Medulla oblongata (tissue), 1 donor: Measurements from ENCODE around the gene CSAD.
A peak's percentile ranks its signal among the peaks of the same experiment; 100 is the strongest.

Experiments
- DNase-seq: peaks from one replicate; pipeline ENCODE4 v3.0.0-alpha.2; 2015; ENCODE audit errors: extremely low spot score

CSAD gene, protein sequence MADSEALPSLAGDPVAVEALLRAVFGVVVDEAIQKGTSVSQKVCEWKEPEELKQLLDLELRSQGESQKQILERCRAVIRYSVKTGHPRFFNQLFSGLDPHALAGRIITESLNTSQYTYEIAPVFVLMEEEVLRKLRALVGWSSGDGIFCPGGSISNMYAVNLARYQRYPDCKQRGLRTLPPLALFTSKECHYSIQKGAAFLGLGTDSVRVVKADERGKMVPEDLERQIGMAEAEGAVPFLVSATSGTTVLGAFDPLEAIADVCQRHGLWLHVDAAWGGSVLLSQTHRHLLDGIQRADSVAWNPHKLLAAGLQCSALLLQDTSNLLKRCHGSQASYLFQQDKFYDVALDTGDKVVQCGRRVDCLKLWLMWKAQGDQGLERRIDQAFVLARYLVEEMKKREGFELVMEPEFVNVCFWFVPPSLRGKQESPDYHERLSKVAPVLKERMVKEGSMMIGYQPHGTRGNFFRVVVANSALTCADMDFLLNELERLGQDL

GRCh38 chr12:53180220-53180930 is at the start of gene CSAD, which contains the start of gene ZNF740:
Gene CSAD (minus strand): TSS chr12:53180925. CDS start chr12:53173470, 7,455 bp downstream.
Gene ZNF740 (plus strand): TSS chr12:53180722. CDS start chr12:53181984, 1,262 bp downstream.
- DNase-seq: peak; percentile 98

DNA sequence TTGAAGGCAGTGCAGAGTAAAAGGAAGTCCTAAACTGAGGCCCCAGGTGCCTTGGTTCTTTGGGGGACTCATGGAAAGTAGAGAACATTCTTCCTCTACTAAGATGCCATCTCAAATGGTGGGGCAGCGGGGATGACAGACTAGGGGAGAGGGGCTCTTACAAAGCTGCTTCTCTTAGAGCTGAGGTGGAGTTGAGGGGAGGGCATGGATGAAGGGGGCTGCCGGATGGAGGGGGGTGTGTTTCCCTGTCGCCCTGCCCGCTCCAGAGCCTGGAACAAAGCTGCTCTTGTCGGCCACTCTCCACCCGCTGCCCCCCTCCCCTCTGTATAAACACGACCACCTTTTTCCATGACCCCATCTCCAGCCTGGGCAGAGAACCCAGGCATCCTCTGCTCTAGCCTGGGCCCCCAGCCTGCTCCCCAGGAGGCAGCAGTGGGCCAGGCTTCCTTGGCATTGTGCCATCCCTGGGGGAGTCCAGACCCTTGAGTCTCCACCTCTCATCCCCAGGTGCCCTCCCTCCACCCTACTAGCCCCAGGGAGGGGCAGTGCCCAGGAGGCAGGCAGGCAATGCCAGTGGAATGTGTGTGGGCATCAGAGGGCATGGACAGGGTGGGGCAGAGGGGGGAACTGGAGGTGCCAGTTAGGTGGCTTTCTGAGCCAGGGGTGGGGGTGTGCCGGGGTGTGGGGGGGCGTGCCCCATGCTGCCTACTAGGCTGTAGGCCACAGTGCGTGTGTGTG is 49.6 kb upstream of the CSAD start:
- no peak for DNase-seq

GRCh38 chr12:53229454-53229853 is 48.7 kb upstream of the CSAD start:
- no peak for DNase-seq

DNA sequence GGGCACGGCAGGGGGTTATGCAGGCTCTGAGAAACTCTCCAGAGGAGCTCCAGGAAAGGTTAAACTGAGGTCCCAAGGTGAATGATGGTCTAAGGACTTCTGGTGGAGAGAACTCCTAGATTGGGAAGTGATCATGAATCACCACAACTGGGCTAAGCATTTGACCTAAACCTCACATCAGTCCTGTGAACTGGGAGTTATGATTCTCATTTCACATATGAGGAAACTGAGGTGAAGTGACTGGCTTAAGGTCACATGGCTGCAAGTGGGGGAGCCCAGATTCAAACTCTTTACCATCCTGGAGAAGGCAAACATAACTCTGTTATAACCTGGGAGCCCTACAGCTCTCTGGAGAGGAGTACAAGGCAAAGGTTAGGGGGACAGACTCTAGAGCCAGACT is 47.1 kb upstream of the CSAD start:
- DNase-seq: no peak

- no peak for DNase-seq
Measured at GRCh38 chr12:53227341-53227740, 46.6 kb upstream of the CSAD start.

GRCh38 chr12:53226815-53227214 is 46.1 kb upstream of the CSAD start:
- DNase-seq: no peak

DNA sequence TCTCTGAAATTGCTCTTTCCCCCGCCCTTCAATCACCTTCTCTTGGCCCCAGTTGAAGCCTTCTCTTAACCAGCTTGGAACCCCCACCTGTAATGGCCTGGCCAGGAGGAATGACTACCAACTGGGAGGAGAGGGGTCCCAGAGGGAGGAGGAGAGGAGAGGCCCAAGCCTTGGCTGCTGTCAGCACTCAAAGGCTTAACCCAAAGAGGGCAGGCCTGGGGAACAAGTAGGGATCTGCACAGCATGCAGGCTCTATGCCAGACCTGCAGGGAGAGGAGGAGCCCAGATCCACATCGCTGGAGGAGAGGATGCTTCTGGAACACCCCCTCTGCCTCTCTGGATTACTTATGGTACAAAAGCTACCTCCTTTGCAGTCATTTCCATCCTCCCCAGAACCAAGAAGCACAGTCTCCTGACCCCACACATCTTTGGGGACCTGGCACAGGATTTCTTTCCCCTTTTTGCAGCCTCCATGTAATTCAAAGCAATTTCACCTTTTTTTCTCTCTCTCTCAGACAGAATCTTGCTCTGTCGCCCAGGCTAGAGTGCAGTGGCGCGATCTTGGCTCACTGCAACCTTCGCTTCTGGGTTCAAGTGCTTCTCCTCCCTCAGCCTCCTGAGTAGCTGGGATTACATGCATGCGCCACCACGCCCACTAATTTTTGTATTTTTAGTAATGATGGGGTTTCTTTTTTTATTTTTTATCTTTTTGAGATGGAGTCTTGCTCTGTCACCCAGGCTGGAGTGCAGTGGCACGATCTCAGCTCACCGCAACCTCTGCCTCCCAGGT is 45.1 kb upstream of the CSAD start:
- no peak for DNase-seq

DNA sequence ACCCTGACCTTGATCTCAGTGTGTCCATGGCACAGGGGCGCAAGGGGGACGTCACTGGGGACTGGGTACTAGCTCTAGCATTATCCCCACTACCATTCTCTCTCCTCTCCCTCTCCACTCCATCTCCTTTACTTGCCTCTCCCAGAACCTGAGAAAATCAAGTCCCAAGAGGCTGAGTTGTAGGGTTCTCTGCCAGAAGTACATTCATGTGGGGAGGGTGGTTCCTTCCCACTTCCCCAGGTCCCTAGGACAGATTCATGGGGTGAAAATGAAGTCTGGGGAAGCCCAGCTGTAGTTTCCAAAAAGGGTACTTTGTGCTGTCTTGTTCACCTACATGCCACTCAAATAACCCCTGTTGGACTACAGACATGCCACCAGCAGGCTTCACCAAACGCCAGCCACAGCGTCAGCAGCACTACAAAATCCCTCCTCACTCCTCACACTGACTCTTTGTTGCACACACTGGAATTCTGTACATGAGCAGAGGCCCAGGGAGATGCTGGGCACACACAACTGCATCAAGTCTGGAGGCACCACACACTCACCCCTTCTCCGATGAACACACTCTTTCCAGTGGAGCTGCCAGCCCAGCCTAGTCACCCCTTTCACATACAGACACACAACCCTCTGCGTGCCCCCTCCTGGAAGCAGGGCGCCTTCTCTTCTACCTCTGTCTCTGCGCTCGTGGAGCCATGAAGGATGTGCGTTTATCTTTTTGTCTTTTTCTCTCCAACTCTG is 44.3 kb upstream of the CSAD start:
- peak; percentile 30 for DNase-seq

DNA sequence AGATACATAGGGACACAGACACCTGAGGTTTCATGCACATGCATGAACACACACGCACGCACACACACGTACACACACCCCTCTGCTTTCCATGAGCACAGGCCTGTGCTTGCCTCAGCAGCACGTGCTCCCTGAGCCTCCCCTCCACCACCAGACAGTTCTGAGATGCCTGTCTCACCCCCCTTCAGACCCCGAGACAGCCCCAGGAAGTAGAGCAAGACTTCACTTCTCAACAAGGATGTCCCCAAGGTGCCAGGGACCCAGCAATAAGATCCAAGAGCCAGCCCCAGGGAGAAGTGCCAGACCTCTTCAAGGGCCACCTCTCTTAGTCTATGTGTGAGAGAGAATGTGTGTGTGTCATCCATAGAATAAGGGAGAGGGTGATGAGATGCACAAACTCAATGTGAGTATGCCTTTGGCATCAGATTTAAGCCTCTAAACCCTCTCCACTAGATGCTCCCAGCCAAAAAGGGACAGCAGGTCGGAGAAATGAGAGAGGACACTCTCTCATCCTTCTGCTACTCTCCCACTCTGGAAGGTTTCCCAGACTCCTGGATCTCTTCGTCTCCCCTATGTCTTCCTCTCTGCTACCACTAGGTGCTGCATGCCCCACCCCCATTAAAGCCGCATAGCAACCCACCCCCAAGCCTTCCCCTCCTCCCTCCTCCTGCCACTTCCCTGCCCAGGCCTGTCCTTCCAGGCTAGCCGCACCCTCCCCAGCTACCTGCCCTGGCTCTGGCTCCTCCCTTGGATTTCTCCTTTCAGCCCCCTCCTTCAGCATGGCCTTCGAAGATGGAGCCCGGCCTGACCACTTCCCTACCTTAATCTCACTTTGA is 43.6 kb upstream of the CSAD start:
- DNase-seq: no peak

- DNase-seq: peak; percentile 81
Measured at GRCh38 chr12:53223389-53224060, 42.8 kb upstream of the CSAD start.

DNA sequence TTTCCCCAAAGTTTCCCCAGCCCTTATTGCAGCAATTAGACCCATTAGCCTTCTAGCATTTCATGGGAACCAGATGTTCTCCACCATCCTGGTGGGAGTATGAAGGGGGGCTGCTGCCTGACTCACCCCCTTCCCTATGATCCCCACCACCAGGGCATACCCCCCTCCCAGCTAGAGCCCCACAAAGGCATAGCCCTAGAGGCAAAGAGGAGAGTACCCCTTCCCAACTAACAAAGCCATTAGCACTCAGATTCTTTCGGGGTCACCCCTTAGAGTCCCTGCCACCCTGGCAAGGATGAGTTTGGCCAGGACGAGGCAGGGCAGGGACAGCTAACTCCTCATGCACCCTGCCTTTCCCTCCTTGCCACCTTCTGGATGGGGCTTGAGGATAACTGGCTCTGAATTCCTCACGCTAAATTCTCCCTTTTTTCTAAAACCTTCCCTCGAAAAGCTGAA is 42.1 kb upstream of the CSAD start:
- DNase-seq: peak; percentile 12

GRCh38 chr12:53222170-53222721 is 41.5 kb upstream of the CSAD start:
- DNase-seq: peak; percentile 35

GRCh38 chr12:53221203-53222080 is 40.7 kb upstream of the CSAD start:
- peak; percentile 72 for DNase-seq

DNA sequence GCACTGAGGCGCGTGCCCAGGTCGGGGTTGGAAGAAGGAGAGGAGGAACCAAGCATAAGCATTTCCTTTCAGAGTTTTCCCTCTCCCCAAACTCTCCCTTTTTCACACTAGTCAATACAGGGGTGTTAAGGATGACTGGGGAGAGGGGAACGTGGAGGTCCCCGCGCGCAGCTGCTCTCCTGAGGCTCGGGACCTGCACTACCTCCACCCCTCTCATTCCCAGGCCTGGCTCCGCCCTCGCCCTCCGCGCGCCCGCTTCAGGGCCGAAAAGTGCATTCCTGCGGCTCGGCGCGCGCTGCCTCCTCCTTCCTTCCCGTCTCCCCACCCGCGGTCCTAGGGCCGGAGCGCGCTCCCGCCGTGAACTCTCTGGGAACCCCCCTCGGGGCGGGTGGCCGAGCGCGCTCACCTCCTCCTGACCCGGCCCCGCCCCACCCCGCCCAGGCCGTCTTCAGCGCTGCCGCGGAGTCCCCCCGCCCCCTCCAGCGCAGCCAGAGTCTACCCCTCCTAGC is 40.0 kb upstream of the CSAD start:
- peak; percentile 88 for DNase-seq

GRCh38 chr12:53219956-53220693 is 39.4 kb upstream of the CSAD start:
- peak; percentile 66 for DNase-seq

DNA sequence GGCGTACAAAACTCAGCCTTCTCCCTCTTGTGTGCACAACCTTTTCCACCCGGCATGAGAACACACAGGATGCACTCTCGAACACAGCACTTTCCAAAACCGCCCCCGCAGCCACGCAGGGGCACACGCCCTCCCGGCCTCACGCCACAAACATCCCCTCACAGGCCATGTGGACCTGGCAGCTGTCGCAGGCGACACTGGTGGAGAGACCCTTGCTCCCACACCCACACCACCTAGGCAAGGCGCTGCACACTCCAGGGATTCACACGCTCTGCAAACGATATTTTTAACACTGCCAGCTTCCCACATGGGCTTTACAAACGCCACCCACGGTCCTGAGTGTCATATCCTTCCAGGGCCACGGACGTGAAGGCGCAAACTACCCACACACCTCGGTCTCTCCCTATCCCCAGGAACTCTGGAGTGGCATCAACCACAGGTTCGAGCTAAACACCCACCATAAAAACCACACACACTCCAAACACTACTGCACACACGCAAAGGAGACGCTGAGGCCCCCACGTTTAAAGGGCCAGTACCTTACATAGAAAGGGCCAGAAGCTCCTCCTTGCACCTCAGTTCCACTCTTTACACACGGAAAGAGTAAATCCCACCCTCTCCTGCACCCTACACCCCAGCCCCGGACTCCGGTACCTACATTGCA is 38.7 kb upstream of the CSAD start:
- peak; percentile 25 for DNase-seq
